A549 (cell line): ENCODE data around the gene SIAH3.

ENCODE experiments used
- EHMT2 ChIP-seq: fragments of 200-600 bp; sonication (generic); IDR thresholded peaks from 2 replicates; pipeline ENCODE4 v1.6.1; 2016; ENCODE audit warnings: antibody characterized with exemption, low read depth, mild to moderate bottlenecking, moderate library complexity
- EP300 ChIP-seq, 2 experiments: fragments of >200 bp; sonication (Bioruptor Twin); formaldehyde crosslinking; IDR thresholded peaks; 2 replicates in 1 of 2; 3 replicates in 1 of 2; pipeline ENCODE4 v1.6.1; 2016 to 2017
- FOSB ChIP-seq: fragments of 250-450 bp; sonication (Bioruptor Pico); IDR thresholded peaks from 2 replicates; pipeline ENCODE4 v1.5.0; 2020; ENCODE audit warnings: mild to moderate bottlenecking, moderate library complexity
- HEYL ChIP-seq: fragments of 250-450 bp; sonication (Bioruptor Pico); IDR thresholded peaks from 2 replicates; pipeline ENCODE4 v1.8.0; 2021; ENCODE audit warnings: mild to moderate bottlenecking, moderate library complexity
- HOXB13 ChIP-seq: fragments of 250-450 bp; sonication (Bioruptor Pico); IDR thresholded peaks from 2 replicates; pipeline ENCODE4 v1.5.0; 2020; ENCODE audit warnings: low read depth, mild to moderate bottlenecking, moderate library complexity
- JUNB ChIP-seq: fragments of >200 bp; sonication (Bioruptor Twin); formaldehyde crosslinking; IDR thresholded peaks from 2 replicates; pipeline ENCODE4 v1.6.1; 2016
- MYC ChIP-seq: IDR thresholded peaks from 2 replicates; pipeline ENCODE4 v1.6.1; 2012; ENCODE audit warnings: mild to moderate bottlenecking, inconsistent platforms, low read length, improper control_type of control experiment, borderline replicate concordance
- RNF2 ChIP-seq: fragments of 200-600 bp; sonication (generic); IDR thresholded peaks from 2 replicates; pipeline ENCODE4 v1.6.1; 2016; ENCODE audit warnings: low read depth, mild to moderate bottlenecking, antibody characterized with exemption, moderate library complexity, borderline replicate concordance
- SMC3 ChIP-seq: fragments of >200 bp; sonication (Bioruptor Twin); formaldehyde crosslinking; IDR thresholded peaks from 3 replicates; pipeline ENCODE4 v1.6.1; 2018; ENCODE audit warnings: inconsistent platforms
- TF ChIP-seq, protein P1 (sequence below): fragments of 200-600 bp; sonication (generic); IDR thresholded peaks from 2 replicates; pipeline ENCODE4 v1.6.1; 2016; ENCODE audit warnings: antibody characterized with exemption, mild to moderate bottlenecking, moderate library complexity
- TF ChIP-seq, protein P2 (sequence below): fragments of >200 bp; sonication (Bioruptor Twin); formaldehyde crosslinking; IDR thresholded peaks from 3 replicates; pipeline ENCODE4 v1.5.1; 2016
- TF ChIP-seq, protein P3 (sequence below): fragments of 450-650 bp; IDR thresholded peaks from 2 replicates; pipeline ENCODE4 v1.6.1; 2014; ENCODE audit warnings: antibody characterized with exemption

DNA sequence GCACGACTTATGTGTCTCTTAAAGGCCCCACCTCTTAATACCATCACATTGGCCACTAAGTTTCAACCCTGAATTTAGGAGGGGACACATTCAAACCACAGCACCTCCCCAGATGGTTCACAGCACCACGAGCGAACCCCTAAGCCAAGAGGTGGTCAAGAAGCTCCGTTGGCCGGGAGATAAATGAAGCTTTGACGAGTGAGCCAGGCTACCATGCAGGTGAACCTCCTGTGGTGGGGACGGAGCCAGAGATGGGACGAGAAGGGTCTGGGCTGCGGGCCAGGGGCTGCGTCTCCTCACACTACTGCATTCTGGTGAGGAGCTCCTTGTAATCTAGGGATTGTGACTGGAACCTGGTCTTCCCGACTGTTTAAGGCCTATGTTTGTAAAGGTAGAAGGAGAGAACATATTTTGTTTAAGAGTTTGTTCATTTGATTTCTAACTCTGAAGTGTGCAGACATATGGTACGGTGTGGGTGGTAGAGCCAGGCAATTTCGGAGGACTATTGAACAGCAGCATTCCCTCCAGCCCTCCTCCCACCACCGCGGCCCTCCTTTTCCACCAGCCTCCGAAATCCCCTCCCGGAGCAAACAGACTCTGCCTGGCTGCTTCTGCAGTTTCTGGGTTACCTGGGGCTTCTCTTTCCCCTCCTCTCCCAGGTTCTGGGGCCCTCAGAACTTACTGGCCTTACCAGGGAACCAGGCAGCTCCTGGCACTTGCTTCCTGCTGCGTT, 31.3 kb downstream of the SIAH3 start:
- TF ChIP-seq HOXB13 (CRISPR knock-in tag), result no peak
- TF ChIP-seq, protein P1, sequence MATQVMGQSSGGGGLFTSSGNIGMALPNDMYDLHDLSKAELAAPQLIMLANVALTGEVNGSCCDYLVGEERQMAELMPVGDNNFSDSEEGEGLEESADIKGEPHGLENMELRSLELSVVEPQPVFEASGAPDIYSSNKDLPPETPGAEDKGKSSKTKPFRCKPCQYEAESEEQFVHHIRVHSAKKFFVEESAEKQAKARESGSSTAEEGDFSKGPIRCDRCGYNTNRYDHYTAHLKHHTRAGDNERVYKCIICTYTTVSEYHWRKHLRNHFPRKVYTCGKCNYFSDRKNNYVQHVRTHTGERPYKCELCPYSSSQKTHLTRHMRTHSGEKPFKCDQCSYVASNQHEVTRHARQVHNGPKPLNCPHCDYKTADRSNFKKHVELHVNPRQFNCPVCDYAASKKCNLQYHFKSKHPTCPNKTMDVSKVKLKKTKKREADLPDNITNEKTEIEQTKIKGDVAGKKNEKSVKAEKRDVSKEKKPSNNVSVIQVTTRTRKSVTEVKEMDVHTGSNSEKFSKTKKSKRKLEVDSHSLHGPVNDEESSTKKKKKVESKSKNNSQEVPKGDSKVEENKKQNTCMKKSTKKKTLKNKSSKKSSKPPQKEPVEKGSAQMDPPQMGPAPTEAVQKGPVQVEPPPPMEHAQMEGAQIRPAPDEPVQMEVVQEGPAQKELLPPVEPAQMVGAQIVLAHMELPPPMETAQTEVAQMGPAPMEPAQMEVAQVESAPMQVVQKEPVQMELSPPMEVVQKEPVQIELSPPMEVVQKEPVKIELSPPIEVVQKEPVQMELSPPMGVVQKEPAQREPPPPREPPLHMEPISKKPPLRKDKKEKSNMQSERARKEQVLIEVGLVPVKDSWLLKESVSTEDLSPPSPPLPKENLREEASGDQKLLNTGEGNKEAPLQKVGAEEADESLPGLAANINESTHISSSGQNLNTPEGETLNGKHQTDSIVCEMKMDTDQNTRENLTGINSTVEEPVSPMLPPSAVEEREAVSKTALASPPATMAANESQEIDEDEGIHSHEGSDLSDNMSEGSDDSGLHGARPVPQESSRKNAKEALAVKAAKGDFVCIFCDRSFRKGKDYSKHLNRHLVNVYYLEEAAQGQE, result no peak
- no peak for TF ChIP-seq MYC
- TF ChIP-seq, protein P2, sequence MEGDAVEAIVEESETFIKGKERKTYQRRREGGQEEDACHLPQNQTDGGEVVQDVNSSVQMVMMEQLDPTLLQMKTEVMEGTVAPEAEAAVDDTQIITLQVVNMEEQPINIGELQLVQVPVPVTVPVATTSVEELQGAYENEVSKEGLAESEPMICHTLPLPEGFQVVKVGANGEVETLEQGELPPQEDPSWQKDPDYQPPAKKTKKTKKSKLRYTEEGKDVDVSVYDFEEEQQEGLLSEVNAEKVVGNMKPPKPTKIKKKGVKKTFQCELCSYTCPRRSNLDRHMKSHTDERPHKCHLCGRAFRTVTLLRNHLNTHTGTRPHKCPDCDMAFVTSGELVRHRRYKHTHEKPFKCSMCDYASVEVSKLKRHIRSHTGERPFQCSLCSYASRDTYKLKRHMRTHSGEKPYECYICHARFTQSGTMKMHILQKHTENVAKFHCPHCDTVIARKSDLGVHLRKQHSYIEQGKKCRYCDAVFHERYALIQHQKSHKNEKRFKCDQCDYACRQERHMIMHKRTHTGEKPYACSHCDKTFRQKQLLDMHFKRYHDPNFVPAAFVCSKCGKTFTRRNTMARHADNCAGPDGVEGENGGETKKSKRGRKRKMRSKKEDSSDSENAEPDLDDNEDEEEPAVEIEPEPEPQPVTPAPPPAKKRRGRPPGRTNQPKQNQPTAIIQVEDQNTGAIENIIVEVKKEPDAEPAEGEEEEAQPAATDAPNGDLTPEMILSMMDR, result no peak
- TF ChIP-seq EHMT2, result no peak
- TF ChIP-seq EP300 (IDR thresholded peaks at IDR 0.05), result no peak
- TF ChIP-seq, protein P3, sequence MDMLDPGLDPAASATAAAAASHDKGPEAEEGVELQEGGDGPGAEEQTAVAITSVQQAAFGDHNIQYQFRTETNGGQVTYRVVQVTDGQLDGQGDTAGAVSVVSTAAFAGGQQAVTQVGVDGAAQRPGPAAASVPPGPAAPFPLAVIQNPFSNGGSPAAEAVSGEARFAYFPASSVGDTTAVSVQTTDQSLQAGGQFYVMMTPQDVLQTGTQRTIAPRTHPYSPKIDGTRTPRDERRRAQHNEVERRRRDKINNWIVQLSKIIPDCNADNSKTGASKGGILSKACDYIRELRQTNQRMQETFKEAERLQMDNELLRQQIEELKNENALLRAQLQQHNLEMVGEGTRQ, result no peak
- TF ChIP-seq JUNB, result no peak
- TF ChIP-seq HEYL, result no peak
- no peak for TF ChIP-seq SMC3
- no peak for TF ChIP-seq FOSB (CRISPR knock-in tag)
- no peak for TF ChIP-seq RNF2
